CD4-positive, alpha-beta T cell treated with Interleukin-2 at 100 ng/mL for 4 hours (primary cell): Measurements from ENCODE around the gene CYTH3.
"Not testable (repeated sequence)": the region's sequence is repeated elsewhere in the genome, so short reads cannot be mapped to it uniquely, and the experiment has no call there.

Source experiments
- DNase-seq: peaks from one replicate; pipeline ENCODE4 v3.0.0-alpha.2; 2020; ENCODE audit warnings: low spot score

CYTH3 gene

GRCh38 chr7:6272481-6273323, at the start of gene CYTH3:
Gene CYTH3 (minus strand): TSS chr7:6272624. CDS start chr7:6272507, 117 bp downstream.
- DNase-seq = peak; percentile 78

- no peak for DNase-seq
These were observed 48.4 kb upstream of the CYTH3 start for GRCh38 chr7:6320791-6321190.

DNA sequence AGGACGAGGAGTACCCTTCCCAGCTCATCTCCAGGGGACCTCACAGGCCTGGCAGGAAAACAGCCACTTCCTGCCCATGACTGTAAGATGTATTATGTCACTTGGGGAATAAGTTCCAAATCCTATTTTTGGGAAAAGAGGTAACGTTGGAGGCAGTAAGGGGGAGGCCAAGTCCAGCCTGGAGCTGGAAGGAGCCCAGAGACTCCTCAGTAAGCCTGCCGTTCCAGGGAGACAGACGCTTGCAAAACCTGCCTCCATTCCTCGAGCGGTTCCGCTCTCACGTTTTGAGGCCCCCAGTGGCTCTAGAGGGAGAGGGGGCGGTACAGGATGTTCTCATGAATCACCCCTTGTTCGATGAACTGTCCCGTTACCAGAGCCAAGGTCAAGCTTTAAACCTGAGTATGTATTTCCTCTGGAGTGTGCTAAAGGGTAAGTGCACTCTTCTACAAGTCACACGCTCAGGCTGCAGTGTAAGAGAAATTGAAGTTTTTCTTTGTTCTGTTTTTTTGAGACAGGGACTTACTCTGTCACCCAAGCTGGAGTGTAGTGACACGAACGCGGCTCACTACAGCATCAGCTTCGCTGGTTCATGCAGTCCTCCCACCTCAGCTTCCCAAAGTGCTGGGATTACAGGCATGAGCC, 45.5 kb upstream of the CYTH3 start:
- DNase-seq = no peak

- DNase-seq = no peak
These were observed 43.8 kb upstream of the CYTH3 start for GRCh38 chr7:6316226-6316625.

DNA sequence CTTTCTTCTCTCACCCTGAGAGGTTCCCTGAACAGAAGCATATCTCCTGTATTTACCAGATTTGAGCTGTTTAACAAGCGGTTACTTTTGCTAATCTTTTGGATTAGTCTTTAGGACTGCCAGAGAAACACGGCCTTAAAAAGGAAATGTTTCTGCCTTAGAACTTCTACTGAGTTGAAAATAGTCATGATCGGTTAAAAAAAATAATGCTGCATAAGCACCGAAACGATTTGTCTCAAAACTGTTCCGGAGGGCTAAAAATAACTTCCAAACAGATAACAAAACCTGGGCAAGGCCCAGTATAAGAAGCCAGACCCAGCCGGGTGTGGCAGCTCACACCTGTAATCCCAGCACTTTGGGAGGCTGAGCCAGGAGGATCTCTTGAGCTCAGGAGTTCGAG, 43.3 kb upstream of the CYTH3 start:
- DNase-seq = no peak

DNA sequence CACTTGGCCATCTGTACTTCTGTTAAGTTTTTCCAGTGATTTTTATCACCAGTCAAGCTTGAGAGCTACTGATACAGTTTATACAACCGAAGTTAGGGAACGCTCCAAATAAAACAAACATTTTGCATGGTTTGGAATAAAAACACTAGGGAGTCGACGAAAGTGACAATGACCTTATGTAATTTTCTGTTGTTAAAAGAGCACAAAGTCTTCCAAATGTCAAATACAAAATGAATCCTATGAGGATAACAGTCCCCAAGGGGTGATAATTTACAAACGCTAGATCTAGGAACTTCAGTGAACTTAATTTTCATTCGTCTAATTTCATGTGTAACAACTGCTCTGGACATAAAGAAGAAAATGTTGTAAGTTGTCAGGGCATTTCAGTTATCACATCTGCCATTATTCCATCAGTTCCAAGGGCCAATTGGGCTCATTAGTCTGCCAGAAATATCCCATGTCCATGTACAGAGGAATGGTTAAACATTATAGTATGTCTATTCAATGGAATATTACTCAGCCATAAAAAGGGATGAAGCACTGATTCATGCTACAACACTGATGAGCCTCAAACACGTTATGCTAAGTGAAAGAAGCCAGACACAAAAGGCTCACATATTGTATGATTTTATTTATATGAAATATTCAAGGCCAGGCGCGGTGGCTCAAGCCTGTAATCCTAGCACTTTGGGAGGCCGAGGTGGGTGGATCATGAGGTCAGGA, 38.0 kb upstream of the CYTH3 start:
- DNase-seq = no peak

DNA sequence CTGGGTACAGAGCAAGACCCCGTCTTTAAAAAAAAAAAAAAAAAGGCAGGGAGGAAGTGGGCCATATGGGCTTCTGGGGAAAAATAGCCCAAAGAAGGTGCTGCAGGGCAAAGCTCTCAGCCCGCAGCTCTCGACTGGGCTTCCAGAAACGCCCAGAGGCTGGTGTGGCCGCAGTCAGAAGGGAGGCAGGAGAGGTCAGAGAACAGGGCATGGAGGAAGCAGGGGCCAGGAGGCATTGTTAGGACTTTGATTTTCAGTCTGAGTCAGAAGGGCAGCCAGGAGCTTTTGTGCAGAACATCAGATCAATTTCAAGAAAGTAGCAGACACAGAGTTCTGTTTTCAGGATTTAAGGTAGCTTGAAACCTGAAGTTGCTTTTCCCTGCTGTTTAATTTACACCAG, 35.3 kb upstream of the CYTH3 start:
- no peak for DNase-seq

DNA sequence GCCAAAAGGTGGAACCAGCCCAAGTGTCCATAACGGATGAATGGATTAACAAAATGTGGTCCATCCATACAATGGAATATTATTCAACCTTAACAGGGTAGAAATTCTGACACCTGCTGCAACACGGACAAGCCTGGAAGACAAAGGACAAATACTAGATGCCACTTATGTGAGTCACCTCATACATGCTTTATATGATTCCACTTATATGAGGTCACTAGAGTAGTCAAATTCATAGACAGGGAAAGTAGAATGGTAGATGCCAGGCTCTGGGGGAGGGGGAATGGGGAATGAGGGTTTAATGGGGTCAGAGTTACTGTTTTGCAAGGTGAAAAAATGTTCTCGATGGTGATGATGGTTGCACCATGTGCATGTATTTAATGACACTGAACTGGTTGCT, 34.0 kb upstream of the CYTH3 start:
- DNase-seq = no peak

DNA sequence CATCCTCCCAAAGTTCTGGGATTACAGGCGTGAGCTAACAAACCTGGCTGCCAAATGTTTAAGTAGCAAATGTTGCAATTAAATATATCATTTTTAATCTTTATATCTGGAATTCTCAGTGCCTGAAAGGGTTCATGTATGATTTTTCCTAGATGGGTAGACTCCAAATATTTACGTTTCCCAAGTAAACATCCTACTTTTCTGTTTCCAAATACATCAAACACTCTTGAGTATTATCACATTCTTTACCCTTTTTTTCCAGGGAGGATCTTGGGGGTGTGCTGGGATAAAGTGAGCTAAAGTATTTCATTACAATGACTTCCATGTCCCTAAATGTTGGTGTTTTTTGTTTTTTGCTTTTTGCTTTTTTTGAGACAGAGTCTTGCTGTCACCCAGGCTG, 32.9 kb upstream of the CYTH3 start:
- no peak for DNase-seq

GRCh38 chr7:6301446-6301845, 29.0 kb upstream of the CYTH3 start:
- not testable (repeated sequence) for DNase-seq

- DNase-seq = no peak
These were observed 27.4 kb upstream of the CYTH3 start for GRCh38 chr7:6299774-6300173.

- no peak for DNase-seq
These were observed 22.4 kb upstream of the CYTH3 start for GRCh38 chr7:6294839-6295238.

DNA sequence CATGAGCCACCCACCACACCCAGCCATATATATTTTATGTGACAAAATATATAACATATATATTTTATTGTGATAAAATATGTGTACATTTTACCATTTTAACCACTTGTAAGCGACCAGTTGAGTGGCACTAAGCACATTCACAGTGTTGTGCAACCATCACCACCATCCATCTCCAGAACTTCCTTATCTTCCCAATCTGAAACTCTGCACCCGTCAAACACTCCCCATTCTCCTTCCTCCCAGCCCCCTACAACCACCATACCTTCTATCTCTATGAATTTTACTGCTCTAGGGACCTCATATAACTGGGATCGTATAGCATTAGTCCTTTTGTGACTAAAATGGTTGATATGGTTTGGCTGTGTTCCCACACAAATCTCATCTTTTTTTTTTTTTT, 20.8 kb upstream of the CYTH3 start:
- DNase-seq = no peak

GRCh38 chr7:6291941-6292340, 19.5 kb upstream of the CYTH3 start:
- DNase-seq = not testable (repeated sequence)

GRCh38 chr7:6291531-6291930, 19.1 kb upstream of the CYTH3 start:
- no peak for DNase-seq

- no peak for DNase-seq
These were observed 17.9 kb upstream of the CYTH3 start for GRCh38 chr7:6290319-6290741.

DNA sequence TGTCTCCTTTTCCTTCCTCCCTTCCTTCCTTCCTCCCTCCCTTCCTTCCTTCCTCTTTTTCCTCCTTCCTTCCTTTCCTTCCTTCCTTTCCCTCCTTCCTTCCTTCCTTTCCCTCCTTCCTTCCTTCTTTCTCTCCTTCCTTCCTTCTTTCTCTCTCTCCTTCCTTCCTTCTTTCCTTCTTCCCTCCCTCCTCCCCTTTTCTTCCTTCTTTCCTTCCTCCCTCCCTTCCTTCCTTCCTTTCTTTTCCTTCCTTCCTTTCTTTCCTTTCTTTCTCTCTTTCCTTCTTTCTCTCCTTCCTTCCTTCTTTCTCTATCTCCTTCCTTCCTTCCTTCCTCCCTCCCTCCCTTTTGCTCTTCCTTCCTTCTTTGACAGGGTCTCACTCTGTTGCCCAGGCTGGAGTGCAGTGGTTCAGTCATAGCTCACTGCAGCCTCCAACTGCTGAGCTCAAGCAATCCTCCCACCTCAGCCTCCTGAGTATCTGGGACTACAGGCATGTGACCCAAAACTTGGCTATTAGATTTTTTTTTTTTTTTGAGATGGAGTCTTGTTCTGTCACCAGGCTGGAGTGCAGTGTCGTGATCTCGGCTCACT, 15.9 kb upstream of the CYTH3 start:
- no peak for DNase-seq

DNA sequence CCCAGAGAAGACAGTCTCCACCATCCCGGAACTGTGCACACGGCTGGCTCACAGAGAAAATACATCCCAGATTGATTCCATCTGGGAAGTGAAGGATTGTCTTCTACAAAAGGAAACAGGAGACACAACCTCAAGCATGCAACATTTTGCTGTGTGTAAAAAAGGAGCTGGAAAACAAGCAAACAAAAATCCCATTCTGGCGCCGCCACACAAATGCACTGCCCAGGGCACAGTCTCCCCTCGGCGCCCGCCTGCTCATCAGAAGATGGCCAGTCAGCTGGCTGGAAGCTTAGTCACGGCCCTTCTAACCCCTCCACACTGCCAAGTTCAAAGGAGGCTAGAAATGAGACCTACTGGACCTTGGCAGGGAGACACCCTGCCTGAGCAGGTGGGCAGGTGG, 14.1 kb upstream of the CYTH3 start:
- no peak for DNase-seq

DNA sequence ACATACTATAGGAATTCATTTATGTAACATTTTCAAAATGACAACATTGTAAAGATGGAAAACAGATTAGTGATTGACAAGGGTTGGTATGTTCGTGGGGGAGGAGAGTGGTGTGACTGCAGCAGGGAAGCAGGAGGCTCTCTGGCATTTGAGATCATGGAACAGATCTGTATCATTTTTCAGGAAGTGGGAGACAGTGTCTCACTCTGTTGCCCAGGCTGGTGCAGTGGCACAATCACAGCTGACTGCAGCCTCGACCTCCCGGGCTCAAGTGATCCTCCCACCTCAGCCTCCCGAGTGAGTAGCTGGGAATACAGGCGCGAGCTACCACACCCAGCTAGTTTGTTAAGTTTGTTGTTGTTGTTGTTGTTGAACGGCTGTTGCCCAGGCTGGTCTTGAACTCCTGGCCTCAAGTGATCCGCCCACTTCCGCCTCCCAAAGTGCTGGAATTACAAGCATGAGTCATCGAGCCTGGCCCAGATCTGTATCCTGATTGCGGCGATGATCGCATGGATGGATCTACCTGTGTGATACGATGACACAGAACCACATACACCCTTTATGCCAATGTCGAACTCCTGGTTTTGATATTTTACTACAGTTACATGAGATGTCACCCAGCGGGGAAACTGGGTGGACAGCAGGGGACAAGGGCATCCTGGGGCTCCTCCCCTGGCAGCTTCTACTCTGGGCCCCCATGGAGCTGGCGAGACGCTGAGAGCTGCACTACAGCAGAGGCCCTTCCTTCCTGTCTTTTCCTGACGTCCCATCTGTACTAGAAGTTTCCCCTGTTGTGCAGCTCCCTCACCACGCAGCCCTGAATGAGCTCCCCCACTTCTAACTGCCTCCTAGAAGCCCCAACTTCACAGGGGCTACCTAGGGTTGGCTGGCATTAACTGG, 12.3 kb upstream of the CYTH3 start:
- DNase-seq = no peak

DNA sequence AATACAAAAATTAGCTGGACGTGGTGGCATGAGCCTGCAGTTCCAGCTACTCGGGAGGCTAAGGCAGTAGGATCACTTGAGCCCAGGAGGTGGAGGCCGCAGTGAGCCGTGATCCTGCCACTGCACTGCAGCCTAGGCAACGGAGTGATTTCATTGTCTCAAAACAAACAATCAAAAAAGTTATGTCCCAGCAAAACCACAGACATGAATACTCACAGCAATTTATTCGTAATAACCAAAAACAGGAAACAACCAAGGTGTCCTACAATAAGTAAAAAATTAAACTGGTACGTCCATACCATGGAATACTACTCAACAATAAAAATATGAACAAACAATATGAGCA, 11.6 kb upstream of the CYTH3 start:
- DNase-seq = peak; percentile 18

- not testable (repeated sequence) for DNase-seq
These were observed 11.1 kb upstream of the CYTH3 start for GRCh38 chr7:6283391-6284054.
